ENCODE measurements around the gene GOLGA8T.
"Not testable (repeated sequence)": the region's sequence is repeated elsewhere in the genome, so short reads cannot be mapped to it uniquely, and the experiment has no call there.

GRCh38 chr15:30149891-30150290, 15.0 kb downstream of the GOLGA8T start:
- TF ChIP-seq, protein P1, sequence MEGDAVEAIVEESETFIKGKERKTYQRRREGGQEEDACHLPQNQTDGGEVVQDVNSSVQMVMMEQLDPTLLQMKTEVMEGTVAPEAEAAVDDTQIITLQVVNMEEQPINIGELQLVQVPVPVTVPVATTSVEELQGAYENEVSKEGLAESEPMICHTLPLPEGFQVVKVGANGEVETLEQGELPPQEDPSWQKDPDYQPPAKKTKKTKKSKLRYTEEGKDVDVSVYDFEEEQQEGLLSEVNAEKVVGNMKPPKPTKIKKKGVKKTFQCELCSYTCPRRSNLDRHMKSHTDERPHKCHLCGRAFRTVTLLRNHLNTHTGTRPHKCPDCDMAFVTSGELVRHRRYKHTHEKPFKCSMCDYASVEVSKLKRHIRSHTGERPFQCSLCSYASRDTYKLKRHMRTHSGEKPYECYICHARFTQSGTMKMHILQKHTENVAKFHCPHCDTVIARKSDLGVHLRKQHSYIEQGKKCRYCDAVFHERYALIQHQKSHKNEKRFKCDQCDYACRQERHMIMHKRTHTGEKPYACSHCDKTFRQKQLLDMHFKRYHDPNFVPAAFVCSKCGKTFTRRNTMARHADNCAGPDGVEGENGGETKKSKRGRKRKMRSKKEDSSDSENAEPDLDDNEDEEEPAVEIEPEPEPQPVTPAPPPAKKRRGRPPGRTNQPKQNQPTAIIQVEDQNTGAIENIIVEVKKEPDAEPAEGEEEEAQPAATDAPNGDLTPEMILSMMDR (IDR thresholded peaks at IDR 0.05) = not testable (repeated sequence)
- TF ChIP-seq POLR2A (IDR thresholded peaks at IDR 0.05) = not testable (repeated sequence)
